Measurements from ENCODE around the gene NOX3.

The NOX3 gene, protein sequence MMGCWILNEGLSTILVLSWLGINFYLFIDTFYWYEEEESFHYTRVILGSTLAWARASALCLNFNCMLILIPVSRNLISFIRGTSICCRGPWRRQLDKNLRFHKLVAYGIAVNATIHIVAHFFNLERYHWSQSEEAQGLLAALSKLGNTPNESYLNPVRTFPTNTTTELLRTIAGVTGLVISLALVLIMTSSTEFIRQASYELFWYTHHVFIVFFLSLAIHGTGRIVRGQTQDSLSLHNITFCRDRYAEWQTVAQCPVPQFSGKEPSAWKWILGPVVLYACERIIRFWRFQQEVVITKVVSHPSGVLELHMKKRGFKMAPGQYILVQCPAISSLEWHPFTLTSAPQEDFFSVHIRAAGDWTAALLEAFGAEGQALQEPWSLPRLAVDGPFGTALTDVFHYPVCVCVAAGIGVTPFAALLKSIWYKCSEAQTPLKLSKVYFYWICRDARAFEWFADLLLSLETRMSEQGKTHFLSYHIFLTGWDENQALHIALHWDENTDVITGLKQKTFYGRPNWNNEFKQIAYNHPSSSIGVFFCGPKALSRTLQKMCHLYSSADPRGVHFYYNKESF

DNA sequence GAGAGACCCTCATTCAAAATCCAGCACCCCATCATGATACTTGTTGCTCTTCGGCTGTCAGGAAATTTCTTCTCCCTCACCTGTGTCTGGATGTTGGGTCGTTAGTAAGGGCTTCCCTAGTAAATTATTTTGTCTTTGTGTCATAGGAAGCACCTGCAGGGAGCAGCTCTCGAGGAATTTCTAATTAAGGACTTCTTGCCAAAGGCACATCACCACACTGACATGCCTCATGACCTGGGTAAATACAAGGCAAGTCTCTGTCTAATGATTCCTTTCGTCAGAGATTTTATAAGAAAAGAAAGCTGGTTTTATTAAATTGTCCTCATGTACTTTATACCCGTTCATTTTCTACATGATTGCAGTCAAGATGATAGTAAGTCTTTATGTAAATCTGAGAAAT lies at the start of gene NOX3:
NOX3 (minus strand) TSS at position 74 of the 400 bp plus-strand sequence; CDS start at position 35, 39 bp downstream.
- DNase-seq: no peak
- H3K4me3 ChIP-seq (ENCODE audit: low read depth, low read length): no peak within 1 kb of the TSS
- H3K36me3 ChIP-seq (replicated peaks): no peaks in the 10 kb centered on the region
- in situ Hi-C loops (cut with HindIII; ENCODE audit: low pct_ligation_motif_present, low sequenced_read_pairs): no loop called here
- TF ChIP-seq, protein P1, sequence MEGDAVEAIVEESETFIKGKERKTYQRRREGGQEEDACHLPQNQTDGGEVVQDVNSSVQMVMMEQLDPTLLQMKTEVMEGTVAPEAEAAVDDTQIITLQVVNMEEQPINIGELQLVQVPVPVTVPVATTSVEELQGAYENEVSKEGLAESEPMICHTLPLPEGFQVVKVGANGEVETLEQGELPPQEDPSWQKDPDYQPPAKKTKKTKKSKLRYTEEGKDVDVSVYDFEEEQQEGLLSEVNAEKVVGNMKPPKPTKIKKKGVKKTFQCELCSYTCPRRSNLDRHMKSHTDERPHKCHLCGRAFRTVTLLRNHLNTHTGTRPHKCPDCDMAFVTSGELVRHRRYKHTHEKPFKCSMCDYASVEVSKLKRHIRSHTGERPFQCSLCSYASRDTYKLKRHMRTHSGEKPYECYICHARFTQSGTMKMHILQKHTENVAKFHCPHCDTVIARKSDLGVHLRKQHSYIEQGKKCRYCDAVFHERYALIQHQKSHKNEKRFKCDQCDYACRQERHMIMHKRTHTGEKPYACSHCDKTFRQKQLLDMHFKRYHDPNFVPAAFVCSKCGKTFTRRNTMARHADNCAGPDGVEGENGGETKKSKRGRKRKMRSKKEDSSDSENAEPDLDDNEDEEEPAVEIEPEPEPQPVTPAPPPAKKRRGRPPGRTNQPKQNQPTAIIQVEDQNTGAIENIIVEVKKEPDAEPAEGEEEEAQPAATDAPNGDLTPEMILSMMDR (IDR thresholded peaks at IDR 0.05; ENCODE audit: low read depth, low read length, missing control alignments): no peak
- no peaks in the 10 kb centered on the region for H3K27me3 ChIP-seq (replicated peaks)
- no peak within 1 kb of the TSS for H3K27ac ChIP-seq

DNA sequence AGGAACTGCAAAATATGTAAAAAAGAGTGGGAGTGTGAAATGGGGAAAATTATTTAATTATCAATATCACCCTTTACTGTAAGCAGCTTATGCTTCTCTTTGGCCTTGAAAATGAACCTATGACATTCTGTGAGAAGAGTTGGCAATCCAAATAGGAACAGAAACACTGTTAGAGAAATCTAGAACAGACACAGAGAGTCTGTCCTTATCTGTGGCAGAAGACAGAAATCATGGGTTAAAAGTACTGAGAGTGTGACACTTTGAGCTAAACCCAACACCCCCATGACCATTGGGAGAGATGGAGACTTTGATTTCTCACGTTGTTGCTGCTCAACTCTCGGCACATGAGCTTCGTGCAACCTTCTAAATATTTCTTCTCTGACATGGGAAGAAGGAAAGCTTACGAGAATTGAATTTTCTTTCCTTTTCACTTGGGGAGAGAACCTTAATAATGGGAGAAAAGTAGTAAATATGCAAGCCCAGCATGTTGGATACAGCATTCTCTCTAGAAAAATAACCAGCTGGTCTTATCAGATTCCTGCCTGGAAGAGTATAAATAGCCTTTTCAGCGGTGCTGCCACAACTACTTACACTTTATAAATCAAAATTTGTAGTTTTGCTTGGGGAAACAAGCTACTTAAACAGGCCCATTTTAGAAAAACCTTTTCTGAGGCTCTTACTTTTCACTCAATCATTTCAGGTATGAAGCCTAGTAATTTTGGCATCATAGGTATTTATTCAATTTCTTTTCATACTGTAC lies 49.4 kb upstream of the NOX3 start:
- Histone ChIP-seq H3K27ac (no peak overlapping the region), H3K27me3 (replicated peaks) (no peaks in the 10 kb centered on the region), H3K4me3 (ENCODE audit: low read depth, low read length) (no peak overlapping the region), H3K36me3 (replicated peaks) (no peaks in the 10 kb centered on the region)
- in situ Hi-C loops (cut with HindIII; ENCODE audit: low pct_ligation_motif_present, low sequenced_read_pairs): no loop called here
- TF ChIP-seq, protein P1 (IDR thresholded peaks at IDR 0.05; ENCODE audit: low read depth, low read length, missing control alignments): no peak
- DNase-seq: no peak

DNA sequence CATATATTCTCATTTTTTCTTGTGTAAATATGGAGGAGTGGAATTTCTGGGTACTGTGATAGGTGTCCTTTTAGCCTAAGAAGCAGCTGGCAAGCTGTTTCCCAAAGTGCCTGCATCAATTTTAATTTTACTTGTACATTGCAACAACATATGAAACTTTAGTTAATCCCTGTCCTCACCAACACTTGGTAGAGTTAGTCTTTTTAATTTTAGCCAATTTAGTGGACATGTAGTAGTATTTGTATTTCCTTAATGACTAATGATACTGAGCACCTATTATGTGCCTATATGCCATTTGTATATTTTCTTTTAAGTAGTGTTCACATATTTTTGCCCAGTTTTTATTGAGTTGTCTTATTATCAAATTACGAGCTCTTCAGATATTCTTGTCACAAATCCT lies 46.8 kb upstream of the NOX3 start:
- Histone ChIP-seq H3K27me3 (replicated peaks) (no peaks in the 10 kb centered on the region), H3K36me3 (replicated peaks) (no peaks in the 10 kb centered on the region), H3K4me3 (ENCODE audit: low read depth, low read length) (no peak overlapping the region), H3K27ac (no peak overlapping the region)
- no peak for DNase-seq
- TF ChIP-seq, protein P1 (IDR thresholded peaks at IDR 0.05; ENCODE audit: low read depth, low read length, missing control alignments): no peak
- in situ Hi-C loops (cut with HindIII; ENCODE audit: low pct_ligation_motif_present, low sequenced_read_pairs): no loop called here

DNA sequence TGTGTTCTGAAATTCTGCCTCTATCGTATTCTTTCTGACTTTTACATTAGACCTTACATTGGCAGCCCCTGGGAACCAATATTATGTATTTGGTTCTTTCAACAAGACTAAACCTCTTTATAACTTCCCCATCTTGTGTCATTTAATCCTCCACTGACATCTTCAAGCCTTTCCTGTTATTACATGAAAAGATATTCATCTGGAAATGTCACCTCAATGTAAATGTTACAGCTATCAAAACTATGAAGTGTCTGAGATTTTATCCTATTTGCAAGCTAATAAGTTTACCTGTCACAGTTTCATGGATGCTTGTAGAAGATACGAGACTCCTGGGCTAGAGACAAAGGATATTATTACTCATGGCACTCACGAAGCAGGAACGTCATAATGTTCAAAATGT lies 43.9 kb upstream of the NOX3 start:
- in situ Hi-C loops (cut with HindIII; ENCODE audit: low pct_ligation_motif_present, low sequenced_read_pairs): no loop called here
- DNase-seq: no peak
- Histone ChIP-seq H3K27ac (no peak overlapping the region), H3K27me3 (replicated peaks) (no peaks in the 10 kb centered on the region), H3K36me3 (replicated peaks) (no peaks in the 10 kb centered on the region), H3K4me3 (ENCODE audit: low read depth, low read length) (no peak overlapping the region)
- TF ChIP-seq, protein P1 (IDR thresholded peaks at IDR 0.05; ENCODE audit: low read depth, low read length, missing control alignments): no peak

DNA sequence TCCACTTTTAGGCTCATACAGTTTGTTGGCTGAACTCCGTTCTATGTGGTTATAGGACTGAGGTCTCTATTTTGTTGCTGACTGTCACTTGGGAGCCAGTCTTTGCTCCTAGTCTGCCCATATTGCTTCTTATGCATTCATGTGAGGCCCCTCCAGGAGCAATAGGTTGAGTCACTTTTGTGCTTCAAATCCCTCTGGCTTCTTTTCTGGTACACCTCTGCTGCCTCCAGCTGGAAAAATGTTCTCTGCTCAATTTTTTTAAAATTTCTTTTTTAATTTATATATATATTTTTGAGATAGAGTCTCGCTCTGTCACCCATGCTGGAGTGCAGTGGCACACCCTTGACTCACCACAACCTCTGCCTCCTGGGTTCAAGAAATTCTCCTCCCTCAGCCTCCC lies 42.7 kb upstream of the NOX3 start:
- H3K36me3 ChIP-seq (replicated peaks): no peaks in the 10 kb centered on the region
- TF ChIP-seq, protein P1 (IDR thresholded peaks at IDR 0.05; ENCODE audit: low read depth, low read length, missing control alignments): peak; percentile 22
- no peak for DNase-seq
- in situ Hi-C loops (cut with HindIII; ENCODE audit: low pct_ligation_motif_present, low sequenced_read_pairs): no loop called here
- H3K27me3 ChIP-seq (replicated peaks): no peaks in the 10 kb centered on the region
- no peak overlapping the region for H3K27ac ChIP-seq
- H3K4me3 ChIP-seq (ENCODE audit: low read depth, low read length): no peak overlapping the region
